HEK293 (cell line): ENCODE measurements around the gene TPD52L2.

Source experiments
- EGR2 ChIP-seq: fragments of 450-650 bp; formaldehyde crosslinking; IDR thresholded peaks from 2 replicates; pipeline ENCODE4 v1.5.1; 2016; ENCODE audit warnings: low read depth, missing biosample characterization, missing genetic modification characterization
- GLIS1 ChIP-seq: fragments of 450-650 bp; formaldehyde crosslinking; IDR thresholded peaks from 2 replicates; pipeline ENCODE4 v1.5.1; 2016; ENCODE audit warnings: missing biosample characterization, missing genetic modification characterization
- IKZF3 ChIP-seq: fragments of 450-650 bp; IDR thresholded peaks from 2 replicates; pipeline ENCODE4 v1.5.0; 2018; ENCODE audit warnings: missing biosample characterization, mild to moderate bottlenecking, missing genetic modification characterization, moderate library complexity
- KLF7 ChIP-seq: fragments of 450-650 bp; formaldehyde crosslinking; IDR thresholded peaks from 2 replicates; pipeline ENCODE4 v1.5.1; 2016; ENCODE audit warnings: missing biosample characterization, missing genetic modification characterization, borderline replicate concordance
- SCRT2 ChIP-seq: fragments of 450-650 bp; formaldehyde crosslinking; IDR thresholded peaks from 2 replicates; pipeline ENCODE4 v1.5.1; 2016; ENCODE audit warnings: missing biosample characterization, missing genetic modification characterization
- SP2 ChIP-seq: fragments of 450-650 bp; formaldehyde crosslinking; IDR thresholded peaks from 2 replicates; pipeline ENCODE4 v1.5.1; 2016; ENCODE audit warnings: missing biosample characterization, missing genetic modification characterization
- ZBTB48 ChIP-seq: fragments of 450-650 bp; formaldehyde crosslinking; IDR thresholded peaks from 2 replicates; pipeline ENCODE4 v1.5.1; 2016; ENCODE audit warnings: missing biosample characterization, missing genetic modification characterization
- ZFHX2 ChIP-seq: fragments of 450-650 bp; formaldehyde crosslinking; conservative IDR thresholded peaks from 2 replicates; pipeline ENCODE4 v1.5.1; 2016; ENCODE audit warnings: missing biosample characterization, missing genetic modification characterization
- ZFP37 ChIP-seq: fragments of 450-650 bp; formaldehyde crosslinking; IDR thresholded peaks from 2 replicates; pipeline ENCODE4 v1.5.1; 2016; ENCODE audit warnings: missing biosample characterization, missing genetic modification characterization
- ZIC2 ChIP-seq: fragments of 450-650 bp; formaldehyde crosslinking; IDR thresholded peaks from 2 replicates; pipeline ENCODE4 v1.5.1; 2016; ENCODE audit warnings: missing biosample characterization, missing genetic modification characterization
- ZNF157 ChIP-seq: fragments of 450-650 bp; formaldehyde crosslinking; IDR thresholded peaks from 2 replicates; pipeline ENCODE4 v1.5.1; 2016; ENCODE audit warnings: missing biosample characterization, missing genetic modification characterization
- ZNF23 ChIP-seq: fragments of 450-650 bp; formaldehyde crosslinking; IDR thresholded peaks from 2 replicates; pipeline ENCODE4 v1.5.1; 2016; ENCODE audit warnings: missing biosample characterization, missing genetic modification characterization, borderline replicate concordance
- ZNF433 ChIP-seq: fragments of 450-650 bp; formaldehyde crosslinking; IDR thresholded peaks from 2 replicates; pipeline ENCODE4 v1.5.1; 2016; ENCODE audit warnings: missing biosample characterization, missing genetic modification characterization, low read depth
- ZNF677 ChIP-seq: fragments of 450-650 bp; IDR thresholded peaks from 2 replicates; pipeline ENCODE4 v1.5.0; 2018; ENCODE audit warnings: missing biosample characterization, mild to moderate bottlenecking, missing genetic modification characterization, moderate library complexity
- ZNF777 ChIP-seq: fragments of 450-650 bp; formaldehyde crosslinking; IDR thresholded peaks from 2 replicates; pipeline ENCODE4 v1.5.1; 2017; ENCODE audit warnings: missing biosample characterization, missing genetic modification characterization, borderline replicate concordance
- TF ChIP-seq, protein P1 (sequence below): fragments of 450-650 bp; formaldehyde crosslinking; IDR thresholded peaks from 2 replicates; pipeline ENCODE4 v1.5.0; 2017; ENCODE audit warnings: missing biosample characterization, missing genetic modification characterization, borderline replicate concordance
- TF ChIP-seq, protein P2 (sequence below): fragments of 450-650 bp; formaldehyde crosslinking; IDR thresholded peaks from 2 replicates; pipeline ENCODE4 v1.5.1; 2016; ENCODE audit warnings: missing biosample characterization, missing genetic modification characterization, low read depth
- TF ChIP-seq, protein P3 (sequence below): fragments of 450-650 bp; formaldehyde crosslinking; IDR thresholded peaks from 2 replicates; pipeline ENCODE4 v1.5.1; 2016; ENCODE audit warnings: missing biosample characterization, missing genetic modification characterization
- TF ChIP-seq, protein P4 (sequence below): fragments of 450-650 bp; formaldehyde crosslinking; IDR thresholded peaks from 2 replicates; pipeline ENCODE4 v1.5.1; 2016; ENCODE audit warnings: missing biosample characterization, missing genetic modification characterization

Gene TPD52L2

DNA sequence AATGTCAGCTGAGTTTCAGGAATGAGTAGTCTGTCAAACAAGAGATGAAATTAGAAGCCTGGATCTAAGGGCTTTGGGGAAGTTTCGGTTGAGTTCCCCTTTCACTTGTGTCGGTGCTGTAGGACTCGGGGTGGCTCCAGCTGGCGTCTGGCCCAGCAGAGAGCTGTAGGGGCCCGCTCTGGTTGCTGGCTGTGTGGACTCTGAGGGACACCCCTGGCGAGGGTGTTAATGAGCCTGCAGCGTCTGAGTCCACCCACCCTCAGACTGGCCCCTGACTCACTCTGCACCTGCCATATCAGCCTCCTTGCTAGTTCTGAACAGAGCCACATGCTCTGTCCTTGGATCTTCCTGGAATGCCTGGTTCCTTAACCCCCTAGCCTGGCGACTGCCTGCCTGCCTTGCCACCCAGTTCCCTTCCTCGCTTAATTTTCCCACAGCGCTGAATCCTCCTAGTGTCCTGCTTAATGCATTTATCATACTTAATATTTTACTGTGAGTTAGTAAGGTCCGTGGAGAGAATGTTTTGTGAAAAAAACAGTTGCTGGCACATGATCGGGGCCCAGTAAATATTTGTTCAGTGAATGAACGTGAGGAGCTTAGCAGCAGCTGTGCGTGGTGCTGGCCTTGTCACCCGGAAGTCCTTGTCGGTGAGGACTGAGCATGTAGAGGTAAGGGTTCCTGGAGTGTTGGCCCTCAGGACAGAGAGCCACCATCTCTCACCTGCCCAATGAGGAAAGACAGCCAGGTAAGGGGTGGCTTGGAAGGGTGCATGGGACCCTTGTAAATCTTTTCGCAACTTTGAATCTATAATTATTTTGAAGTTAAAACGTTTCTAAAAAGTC, 31.4 kb downstream of the TPD52L2 start (continued):
- TF ChIP-seq, protein P1, sequence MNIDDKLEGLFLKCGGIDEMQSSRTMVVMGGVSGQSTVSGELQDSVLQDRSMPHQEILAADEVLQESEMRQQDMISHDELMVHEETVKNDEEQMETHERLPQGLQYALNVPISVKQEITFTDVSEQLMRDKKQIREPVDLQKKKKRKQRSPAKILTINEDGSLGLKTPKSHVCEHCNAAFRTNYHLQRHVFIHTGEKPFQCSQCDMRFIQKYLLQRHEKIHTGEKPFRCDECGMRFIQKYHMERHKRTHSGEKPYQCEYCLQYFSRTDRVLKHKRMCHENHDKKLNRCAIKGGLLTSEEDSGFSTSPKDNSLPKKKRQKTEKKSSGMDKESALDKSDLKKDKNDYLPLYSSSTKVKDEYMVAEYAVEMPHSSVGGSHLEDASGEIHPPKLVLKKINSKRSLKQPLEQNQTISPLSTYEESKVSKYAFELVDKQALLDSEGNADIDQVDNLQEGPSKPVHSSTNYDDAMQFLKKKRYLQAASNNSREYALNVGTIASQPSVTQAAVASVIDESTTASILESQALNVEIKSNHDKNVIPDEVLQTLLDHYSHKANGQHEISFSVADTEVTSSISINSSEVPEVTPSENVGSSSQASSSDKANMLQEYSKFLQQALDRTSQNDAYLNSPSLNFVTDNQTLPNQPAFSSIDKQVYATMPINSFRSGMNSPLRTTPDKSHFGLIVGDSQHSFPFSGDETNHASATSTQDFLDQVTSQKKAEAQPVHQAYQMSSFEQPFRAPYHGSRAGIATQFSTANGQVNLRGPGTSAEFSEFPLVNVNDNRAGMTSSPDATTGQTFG: no peak
- TF ChIP-seq ZNF23 (tag by site-specific recombination) (no peak), ZFP37 (tag by site-specific recombination) (0 out of 2 replicates have a peak, but pooled peaks have one; percentile 7), SCRT2 (tag by site-specific recombination) (no peak), IKZF3 (no peak), ZIC2 (tag by site-specific recombination) (peak; percentile 76), ZFHX2 (tag by site-specific recombination) (peak; percentile 61), ZNF433 (tag by site-specific recombination) (no peak), KLF7 (tag by site-specific recombination) (no peak), EGR2 (tag by site-specific recombination) (peak; percentile 37; the same call in 1 of the 2 replicates), ZBTB48 (tag by site-specific recombination) (peak; percentile 24; the same call in 1 of the 2 replicates), GLIS1 (tag by site-specific recombination) (peak; percentile 82), ZNF157 (tag by site-specific recombination) (no peak), ZNF677 (no peak), SP2 (0 out of 2 replicates have a peak, but pooled peaks have one; percentile 11), ZNF777 (tag by site-specific recombination) (no peak)
- TF ChIP-seq, protein P2, sequence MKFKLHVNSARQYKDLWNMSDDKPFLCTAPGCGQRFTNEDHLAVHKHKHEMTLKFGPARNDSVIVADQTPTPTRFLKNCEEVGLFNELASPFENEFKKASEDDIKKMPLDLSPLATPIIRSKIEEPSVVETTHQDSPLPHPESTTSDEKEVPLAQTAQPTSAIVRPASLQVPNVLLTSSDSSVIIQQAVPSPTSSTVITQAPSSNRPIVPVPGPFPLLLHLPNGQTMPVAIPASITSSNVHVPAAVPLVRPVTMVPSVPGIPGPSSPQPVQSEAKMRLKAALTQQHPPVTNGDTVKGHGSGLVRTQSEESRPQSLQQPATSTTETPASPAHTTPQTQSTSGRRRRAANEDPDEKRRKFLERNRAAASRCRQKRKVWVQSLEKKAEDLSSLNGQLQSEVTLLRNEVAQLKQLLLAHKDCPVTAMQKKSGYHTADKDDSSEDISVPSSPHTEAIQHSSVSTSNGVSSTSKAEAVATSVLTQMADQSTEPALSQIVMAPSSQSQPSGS: no peak
- TF ChIP-seq, protein P3, sequence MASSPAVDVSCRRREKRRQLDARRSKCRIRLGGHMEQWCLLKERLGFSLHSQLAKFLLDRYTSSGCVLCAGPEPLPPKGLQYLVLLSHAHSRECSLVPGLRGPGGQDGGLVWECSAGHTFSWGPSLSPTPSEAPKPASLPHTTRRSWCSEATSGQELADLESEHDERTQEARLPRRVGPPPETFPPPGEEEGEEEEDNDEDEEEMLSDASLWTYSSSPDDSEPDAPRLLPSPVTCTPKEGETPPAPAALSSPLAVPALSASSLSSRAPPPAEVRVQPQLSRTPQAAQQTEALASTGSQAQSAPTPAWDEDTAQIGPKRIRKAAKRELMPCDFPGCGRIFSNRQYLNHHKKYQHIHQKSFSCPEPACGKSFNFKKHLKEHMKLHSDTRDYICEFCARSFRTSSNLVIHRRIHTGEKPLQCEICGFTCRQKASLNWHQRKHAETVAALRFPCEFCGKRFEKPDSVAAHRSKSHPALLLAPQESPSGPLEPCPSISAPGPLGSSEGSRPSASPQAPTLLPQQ: 0 out of 2 replicates have a peak, but pooled peaks have one; percentile 15
- TF ChIP-seq, protein P4, sequence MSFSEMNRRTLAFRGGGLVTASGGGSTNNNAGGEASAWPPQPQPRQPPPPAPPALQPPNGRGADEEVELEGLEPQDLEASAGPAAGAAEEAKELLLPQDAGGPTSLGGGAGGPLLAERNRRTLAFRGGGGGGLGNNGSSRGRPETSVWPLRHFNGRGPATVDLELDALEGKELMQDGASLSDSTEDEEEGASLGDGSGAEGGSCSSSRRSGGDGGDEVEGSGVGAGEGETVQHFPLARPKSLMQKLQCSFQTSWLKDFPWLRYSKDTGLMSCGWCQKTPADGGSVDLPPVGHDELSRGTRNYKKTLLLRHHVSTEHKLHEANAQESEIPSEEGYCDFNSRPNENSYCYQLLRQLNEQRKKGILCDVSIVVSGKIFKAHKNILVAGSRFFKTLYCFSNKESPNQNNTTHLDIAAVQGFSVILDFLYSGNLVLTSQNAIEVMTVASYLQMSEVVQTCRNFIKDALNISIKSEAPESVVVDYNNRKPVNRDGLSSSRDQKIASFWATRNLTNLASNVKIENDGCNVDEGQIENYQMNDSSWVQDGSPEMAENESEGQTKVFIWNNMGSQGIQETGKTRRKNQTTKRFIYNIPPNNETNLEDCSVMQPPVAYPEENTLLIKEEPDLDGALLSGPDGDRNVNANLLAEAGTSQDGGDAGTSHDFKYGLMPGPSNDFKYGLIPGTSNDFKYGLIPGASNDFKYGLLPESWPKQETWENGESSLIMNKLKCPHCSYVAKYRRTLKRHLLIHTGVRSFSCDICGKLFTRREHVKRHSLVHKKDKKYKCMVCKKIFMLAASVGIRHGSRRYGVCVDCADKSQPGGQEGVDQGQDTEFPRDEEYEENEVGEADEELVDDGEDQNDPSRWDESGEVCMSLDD (tag by site-specific recombination): no peak
